HEK293 (cell line): ENCODE results near the gene EARS2.

Source experiments
- BCL11A ChIP-seq: fragments of 450-650 bp; formaldehyde crosslinking; IDR thresholded peaks from 2 replicates; pipeline ENCODE4 v1.5.1; 2016; ENCODE audit warnings: low read depth, missing biosample characterization, missing genetic modification characterization
- ZBTB21 ChIP-seq: fragments of 450-650 bp; formaldehyde crosslinking; IDR thresholded peaks from 2 replicates; pipeline ENCODE4 v1.5.1; 2017; ENCODE audit warnings: missing biosample characterization, missing genetic modification characterization
- ZBTB7A ChIP-seq: fragments of 450-650 bp; formaldehyde crosslinking; IDR thresholded peaks from 2 replicates; pipeline ENCODE4 v1.5.1; 2016; ENCODE audit warnings: low read depth, missing biosample characterization, missing genetic modification characterization
- ZNF114 ChIP-seq: fragments of 450-650 bp; formaldehyde crosslinking; IDR thresholded peaks from 2 replicates; pipeline ENCODE4 v1.5.0; 2017; ENCODE audit warnings: missing biosample characterization, missing genetic modification characterization
- ZNF223 ChIP-seq: fragments of 450-650 bp; formaldehyde crosslinking; IDR thresholded peaks from 2 replicates; pipeline ENCODE4 v1.5.1; 2016; ENCODE audit warnings: missing biosample characterization, missing genetic modification characterization
- ZNF530 ChIP-seq: fragments of 450-650 bp; formaldehyde crosslinking; IDR thresholded peaks from 2 replicates; pipeline ENCODE4 v1.5.1; 2016; ENCODE audit warnings: low read depth, missing biosample characterization, missing genetic modification characterization
- ZNF701 ChIP-seq: fragments of 450-650 bp; formaldehyde crosslinking; IDR thresholded peaks from 2 replicates; pipeline ENCODE4 v1.5.1; 2016; ENCODE audit warnings: missing biosample characterization, missing genetic modification characterization
- TF ChIP-seq, protein P1 (sequence below): fragments of 450-650 bp; formaldehyde crosslinking; IDR thresholded peaks from 2 replicates; pipeline ENCODE4 v1.5.1; 2016; ENCODE audit warnings: missing biosample characterization, missing genetic modification characterization

- TF ChIP-seq ZNF701: no peak
- TF ChIP-seq ZBTB7A (tag by site-specific recombination): no peak
- TF ChIP-seq ZNF530 (tag by site-specific recombination): no peak
- no peak for TF ChIP-seq ZBTB21 (tag by site-specific recombination)
- no peak for TF ChIP-seq BCL11A
- TF ChIP-seq ZNF114 (tag by site-specific recombination): no peak
- TF ChIP-seq, protein P1, sequence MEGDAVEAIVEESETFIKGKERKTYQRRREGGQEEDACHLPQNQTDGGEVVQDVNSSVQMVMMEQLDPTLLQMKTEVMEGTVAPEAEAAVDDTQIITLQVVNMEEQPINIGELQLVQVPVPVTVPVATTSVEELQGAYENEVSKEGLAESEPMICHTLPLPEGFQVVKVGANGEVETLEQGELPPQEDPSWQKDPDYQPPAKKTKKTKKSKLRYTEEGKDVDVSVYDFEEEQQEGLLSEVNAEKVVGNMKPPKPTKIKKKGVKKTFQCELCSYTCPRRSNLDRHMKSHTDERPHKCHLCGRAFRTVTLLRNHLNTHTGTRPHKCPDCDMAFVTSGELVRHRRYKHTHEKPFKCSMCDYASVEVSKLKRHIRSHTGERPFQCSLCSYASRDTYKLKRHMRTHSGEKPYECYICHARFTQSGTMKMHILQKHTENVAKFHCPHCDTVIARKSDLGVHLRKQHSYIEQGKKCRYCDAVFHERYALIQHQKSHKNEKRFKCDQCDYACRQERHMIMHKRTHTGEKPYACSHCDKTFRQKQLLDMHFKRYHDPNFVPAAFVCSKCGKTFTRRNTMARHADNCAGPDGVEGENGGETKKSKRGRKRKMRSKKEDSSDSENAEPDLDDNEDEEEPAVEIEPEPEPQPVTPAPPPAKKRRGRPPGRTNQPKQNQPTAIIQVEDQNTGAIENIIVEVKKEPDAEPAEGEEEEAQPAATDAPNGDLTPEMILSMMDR (tag by site-specific recombination): no peak
- TF ChIP-seq ZNF223 (tag by site-specific recombination): no peak
Observed at GRCh38 chr16:23532448-23532847, 24.7 kb downstream of the EARS2 start.
